WTC11 (cell line): ENCODE results near the gene RTL1. TPM values are rescaled to one million over a fixed set of nuclear protein-coding genes. Genes with fewer than 3 reads are reported as not detected.

Source experiments
- ATAC-seq: fragments of 200-7000 bp; cut with Tn5 transposase; 2 replicates; pipeline ENCODE4 v1.10.0; 2021; ENCODE audit warnings: mild to moderate bottlenecking, moderate library complexity
- CTCF ChIA-PET: fragments of 300-600 bp; sonication (Branson Sonifier 250); formaldehyde crosslinking; loops from one replicate; lab custom pipeline; 2021; ENCODE audit warnings: antibody characterized with exemption; lab: Charles Lee
- POLR2A ChIA-PET: fragments of 350-600 bp; sonication (Branson Sonifier 250); formaldehyde crosslinking; loops from one replicate; lab custom pipeline; 2021; ENCODE audit warnings: antibody characterized with exemption; lab: Charles Lee
- DNase-seq: peaks from one replicate; pipeline ENCODE4 v3.0.0; 2021; ENCODE audit warnings: low spot score
- H3K27ac Mint-ChIP-seq: 2 replicates; pipeline ENCODE4 v1.8.0; 2021; ENCODE audit warnings: mixed read lengths
- H3K27me3 Mint-ChIP-seq: 2 replicates; pipeline ENCODE4 v1.8.0; 2021; ENCODE audit warnings: low read depth, mild to moderate bottlenecking, moderate library complexity, mixed read lengths
- H3K36me3 Mint-ChIP-seq: 2 replicates; pipeline ENCODE4 v1.8.0; 2021; ENCODE audit warnings: mixed read lengths
- H3K4me1 Mint-ChIP-seq: 2 replicates; pipeline ENCODE4 v1.8.0; 2022; ENCODE audit warnings: mixed read lengths
- H3K4me3 Mint-ChIP-seq: 2 replicates; pipeline ENCODE4 v1.8.0; 2021; ENCODE audit warnings: mild to moderate bottlenecking, moderate library complexity, mixed read lengths
- H3K9me3 Mint-ChIP-seq: 2 replicates; pipeline ENCODE4 v1.8.0; 2021; ENCODE audit warnings: mixed read lengths
- CREB1 ChIP-seq: sonication (generic); formaldehyde crosslinking; IDR thresholded peaks from 2 replicates; pipeline ENCODE4 v1.8.0; 2023; ENCODE audit warnings: mild to moderate bottlenecking, missing genetic modification reagents
- CREM ChIP-seq: sonication (generic); formaldehyde crosslinking; IDR thresholded peaks from 2 replicates; pipeline ENCODE4 v1.8.1; 2022; ENCODE audit warnings: mild to moderate bottlenecking, missing genetic modification reagents, moderate library complexity
- E2F1 ChIP-seq: sonication (generic); formaldehyde crosslinking; IDR thresholded peaks from 2 replicates; pipeline ENCODE4 v1.8.0; 2022; ENCODE audit warnings: mild to moderate bottlenecking, missing genetic modification reagents
- E2F4 ChIP-seq: sonication (generic); formaldehyde crosslinking; IDR thresholded peaks from 2 replicates; pipeline ENCODE4 v1.8.1; 2022; ENCODE audit warnings: low read depth, mild to moderate bottlenecking, moderate library complexity, missing genetic modification reagents, borderline replicate concordance
- FOXJ3 ChIP-seq: sonication (generic); formaldehyde crosslinking; IDR thresholded peaks from 2 replicates; pipeline ENCODE4 v1.9.0; 2021; ENCODE audit warnings: missing genetic modification reagents, mild to moderate bottlenecking, borderline replicate concordance
- FOXK1 ChIP-seq: sonication (generic); formaldehyde crosslinking; IDR thresholded peaks from 2 replicates; pipeline ENCODE4 v1.8.0; 2022; ENCODE audit warnings: mild to moderate bottlenecking, moderate library complexity, missing genetic modification reagents
- IRF1 ChIP-seq: sonication (generic); formaldehyde crosslinking; IDR thresholded peaks from 2 replicates; pipeline ENCODE4 v1.8.0; 2023; ENCODE audit warnings: missing genetic modification reagents
- KAT7 ChIP-seq: sonication (generic); formaldehyde crosslinking; IDR thresholded peaks from 2 replicates; pipeline ENCODE4 v1.8.1; 2023; ENCODE audit warnings: missing genetic modification reagents, mild to moderate bottlenecking, borderline replicate concordance
- MYBL2 ChIP-seq: sonication (generic); formaldehyde crosslinking; IDR thresholded peaks from 2 replicates; pipeline ENCODE4 v1.8.1; 2023; ENCODE audit warnings: mild to moderate bottlenecking, moderate library complexity, missing genetic modification reagents
- NFATC4 ChIP-seq: fragments of 250-450 bp; sonication (Bioruptor Pico); IDR thresholded peaks from 2 replicates; pipeline ENCODE4 v1.9.0; 2021; ENCODE audit warnings: mild to moderate bottlenecking
- NFE2L1 ChIP-seq: sonication (generic); formaldehyde crosslinking; IDR thresholded peaks from 2 replicates; pipeline ENCODE4 v1.8.1; 2023; ENCODE audit warnings: missing genetic modification reagents
- PRRX2 ChIP-seq: fragments of 250-450 bp; sonication (Bioruptor Pico); IDR thresholded peaks from 2 replicates; pipeline ENCODE4 v1.8.0; 2021; ENCODE audit warnings: mild to moderate bottlenecking
- SMAD4 ChIP-seq: sonication (generic); formaldehyde crosslinking; IDR thresholded peaks from 2 replicates; pipeline ENCODE4 v1.8.0; 2022; ENCODE audit warnings: mild to moderate bottlenecking, missing genetic modification reagents
- TEAD4 ChIP-seq: sonication (generic); formaldehyde crosslinking; IDR thresholded peaks from 2 replicates; pipeline ENCODE4 v1.8.0; 2022; ENCODE audit warnings: mild to moderate bottlenecking, missing genetic modification reagents
- ZNF396 ChIP-seq: fragments of 250-450 bp; sonication (Bioruptor Pico); IDR thresholded peaks from 2 replicates; pipeline ENCODE4 v1.8.0; 2021; ENCODE audit warnings: mild to moderate bottlenecking, moderate library complexity, borderline replicate concordance
- total RNA-seq: library from RNA; stranded (reverse); gene quantifications from 3 replicates; pipeline ENCODE4 v1.2.3, GENCODE V29; 2021
- TF ChIP-seq, protein P1 (sequence below): sonication (generic); formaldehyde crosslinking; IDR thresholded peaks from 2 replicates; pipeline ENCODE4 v1.8.0; 2022; ENCODE audit warnings: mild to moderate bottlenecking, missing genetic modification reagents
- TF ChIP-seq, protein P2 (sequence below): sonication (generic); formaldehyde crosslinking; IDR thresholded peaks from 2 replicates; pipeline ENCODE4 v1.8.1; 2023; ENCODE audit warnings: mild to moderate bottlenecking, missing genetic modification reagents, moderate library complexity
- TF ChIP-seq, protein P3 (sequence below): sonication (generic); formaldehyde crosslinking; IDR thresholded peaks from 2 replicates; pipeline ENCODE4 v1.8.1; 2022; ENCODE audit warnings: missing genetic modification reagents, borderline replicate concordance
- TF ChIP-seq, protein P4 (sequence below): sonication (generic); formaldehyde crosslinking; IDR thresholded peaks from 2 replicates; pipeline ENCODE4 v1.8.1; 2023; ENCODE audit warnings: mild to moderate bottlenecking, missing genetic modification reagents

Gene RTL1
- total RNA-seq, 1 experiment from 2014 or later = 0.07 TPM

DNA sequence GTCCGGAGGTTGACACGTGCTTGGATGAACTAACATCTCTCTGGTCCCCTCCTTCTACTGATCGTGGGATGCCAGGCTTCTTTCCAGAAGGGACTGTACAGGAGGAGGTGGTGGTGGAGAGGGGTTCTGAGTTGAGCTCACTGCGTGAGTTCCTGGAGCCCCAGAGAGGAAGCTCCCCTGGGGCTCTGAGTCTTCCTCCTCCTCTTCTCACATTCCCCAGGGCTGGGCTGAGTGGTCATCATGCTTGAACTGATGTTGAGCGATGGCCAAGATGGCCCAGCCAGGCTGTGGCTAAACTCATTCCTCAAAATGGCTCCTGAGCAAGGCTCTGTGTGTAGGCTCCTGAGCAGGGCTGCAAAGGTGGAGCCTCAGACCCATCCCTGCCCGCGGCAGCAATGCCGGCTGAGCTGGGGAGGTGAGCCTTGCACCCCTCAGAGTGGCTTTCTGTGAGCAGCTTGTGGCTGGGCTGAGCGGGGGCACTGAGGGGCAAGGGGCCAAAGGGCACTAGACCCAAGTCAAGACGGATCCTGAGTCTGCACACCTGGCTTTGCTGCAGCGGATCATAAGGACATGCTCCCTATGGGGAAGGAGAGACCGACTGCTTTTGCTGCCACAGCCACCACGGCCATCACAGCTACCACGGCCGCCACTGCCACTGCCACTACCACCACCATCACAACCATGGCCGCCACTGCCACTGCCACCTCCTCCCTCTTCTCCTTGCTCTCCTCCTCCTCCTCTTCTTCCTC, 42.2 kb downstream of the RTL1 start:
- Mint-ChIP-seq H3K4me3 (no peak overlapping the region), H3K27ac (no peak overlapping the region)
- CTCF ChIA-PET = interaction anchor here (0.6 to 1.0 kb wide), 2 partner anchors 11 to 104 kb away, joined by 3 to 6 read pairs; no protein-coding TSS in a partner anchor

More for the DNA sequence above, 42.2 kb downstream of the RTL1 start:
- TF ChIP-seq NFE2L1 (CRISPR knock-in tag) = no peak
- TF ChIP-seq SMAD4 (CRISPR knock-in tag) = no peak
- no peak for TF ChIP-seq CREM (CRISPR knock-in tag)
- TF ChIP-seq IRF1 (CRISPR knock-in tag) = no peak
- TF ChIP-seq, protein P1, sequence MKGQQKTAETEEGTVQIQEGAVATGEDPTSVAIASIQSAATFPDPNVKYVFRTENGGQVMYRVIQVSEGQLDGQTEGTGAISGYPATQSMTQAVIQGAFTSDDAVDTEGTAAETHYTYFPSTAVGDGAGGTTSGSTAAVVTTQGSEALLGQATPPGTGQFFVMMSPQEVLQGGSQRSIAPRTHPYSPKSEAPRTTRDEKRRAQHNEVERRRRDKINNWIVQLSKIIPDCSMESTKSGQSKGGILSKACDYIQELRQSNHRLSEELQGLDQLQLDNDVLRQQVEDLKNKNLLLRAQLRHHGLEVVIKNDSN (CRISPR knock-in tag) = no peak
- TF ChIP-seq, protein P2, sequence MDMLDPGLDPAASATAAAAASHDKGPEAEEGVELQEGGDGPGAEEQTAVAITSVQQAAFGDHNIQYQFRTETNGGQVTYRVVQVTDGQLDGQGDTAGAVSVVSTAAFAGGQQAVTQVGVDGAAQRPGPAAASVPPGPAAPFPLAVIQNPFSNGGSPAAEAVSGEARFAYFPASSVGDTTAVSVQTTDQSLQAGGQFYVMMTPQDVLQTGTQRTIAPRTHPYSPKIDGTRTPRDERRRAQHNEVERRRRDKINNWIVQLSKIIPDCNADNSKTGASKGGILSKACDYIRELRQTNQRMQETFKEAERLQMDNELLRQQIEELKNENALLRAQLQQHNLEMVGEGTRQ = no peak
- TF ChIP-seq ZNF396 = no peak
- TF ChIP-seq, protein P3, sequence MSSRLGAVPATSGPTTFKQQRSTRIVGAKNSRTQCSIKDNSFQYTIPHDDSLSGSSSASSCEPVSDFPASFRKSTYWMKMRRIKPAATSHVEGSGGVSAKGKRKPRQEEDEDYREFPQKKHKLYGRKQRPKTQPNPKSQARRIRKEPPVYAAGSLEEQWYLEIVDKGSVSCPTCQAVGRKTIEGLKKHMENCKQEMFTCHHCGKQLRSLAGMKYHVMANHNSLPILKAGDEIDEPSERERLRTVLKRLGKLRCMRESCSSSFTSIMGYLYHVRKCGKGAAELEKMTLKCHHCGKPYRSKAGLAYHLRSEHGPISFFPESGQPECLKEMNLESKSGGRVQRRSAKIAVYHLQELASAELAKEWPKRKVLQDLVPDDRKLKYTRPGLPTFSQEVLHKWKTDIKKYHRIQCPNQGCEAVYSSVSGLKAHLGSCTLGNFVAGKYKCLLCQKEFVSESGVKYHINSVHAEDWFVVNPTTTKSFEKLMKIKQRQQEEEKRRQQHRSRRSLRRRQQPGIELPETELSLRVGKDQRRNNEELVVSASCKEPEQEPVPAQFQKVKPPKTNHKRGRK = no peak
- TF ChIP-seq PRRX2 = no peak
- TF ChIP-seq CREB1 (CRISPR knock-in tag) = no peak
- TF ChIP-seq E2F4 (CRISPR knock-in tag) = no peak
- TF ChIP-seq, protein P4, sequence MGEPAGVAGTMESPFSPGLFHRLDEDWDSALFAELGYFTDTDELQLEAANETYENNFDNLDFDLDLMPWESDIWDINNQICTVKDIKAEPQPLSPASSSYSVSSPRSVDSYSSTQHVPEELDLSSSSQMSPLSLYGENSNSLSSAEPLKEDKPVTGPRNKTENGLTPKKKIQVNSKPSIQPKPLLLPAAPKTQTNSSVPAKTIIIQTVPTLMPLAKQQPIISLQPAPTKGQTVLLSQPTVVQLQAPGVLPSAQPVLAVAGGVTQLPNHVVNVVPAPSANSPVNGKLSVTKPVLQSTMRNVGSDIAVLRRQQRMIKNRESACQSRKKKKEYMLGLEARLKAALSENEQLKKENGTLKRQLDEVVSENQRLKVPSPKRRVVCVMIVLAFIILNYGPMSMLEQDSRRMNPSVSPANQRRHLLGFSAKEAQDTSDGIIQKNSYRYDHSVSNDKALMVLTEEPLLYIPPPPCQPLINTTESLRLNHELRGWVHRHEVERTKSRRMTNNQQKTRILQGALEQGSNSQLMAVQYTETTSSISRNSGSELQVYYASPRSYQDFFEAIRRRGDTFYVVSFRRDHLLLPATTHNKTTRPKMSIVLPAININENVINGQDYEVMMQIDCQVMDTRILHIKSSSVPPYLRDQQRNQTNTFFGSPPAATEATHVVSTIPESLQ = no peak
- TF ChIP-seq E2F1 (CRISPR knock-in tag) = no peak
- TF ChIP-seq TEAD4 (CRISPR knock-in tag) = no peak
- no peak for TF ChIP-seq MYBL2
- TF ChIP-seq FOXJ3 (CRISPR knock-in tag) = no peak
- TF ChIP-seq KAT7 (CRISPR knock-in tag) = no peak
- no peak for TF ChIP-seq NFATC4
- no peak for TF ChIP-seq FOXK1 (CRISPR knock-in tag)
- POLR2A ChIA-PET = no interaction called here
- Mint-ChIP-seq H3K9me3 (peaks cover 9% of the 10 kb centered on the region), H3K4me1 (peaks cover 5% of the 10 kb centered on the region; the same call in 1 of the 2 replicates), H3K27me3 (no peaks in the 10 kb centered on the region; the same call in 1 of the 2 replicates), H3K36me3 (peaks cover 33% of the 10 kb centered on the region)
- ATAC-seq (no peak), DNase-seq (no peak)
